ENCODE results near the gene PGPEP1. TPM values are rescaled to one million over a fixed set of nuclear protein-coding genes. Genes with fewer than 3 reads are reported as not detected.
A peak's percentile ranks its signal among the peaks of the same experiment; 100 is the strongest.
"Not testable (repeated sequence)": the region's sequence is repeated elsewhere in the genome, so short reads cannot be mapped to it uniquely, and the experiment has no call there.

PGPEP1 gene
- total RNA-seq, 1 donor from 2014 or later = 18.3 TPM

GRCh38 chr19:18328340-18329034 lies 11.9 kb upstream of the PGPEP1 start:
- peak; percentile 96 for FAIRE-seq
- peak; percentile 87 to 97 for DNase-seq (ENCODE audit: low spot score in 2 of 2)

- no peak for DNase-seq (ENCODE audit: low spot score in 2 of 2)
- FAIRE-seq = no peak
Observed at GRCh38 chr19:18329035-18329376, 11.4 kb upstream of the PGPEP1 start.

GRCh38 chr19:18330868-18331267 lies 9.5 kb upstream of the PGPEP1 start:
- DNase-seq (ENCODE audit: low spot score in 2 of 2) (no peak), FAIRE-seq (no peak)

- DNase-seq (ENCODE audit: low spot score in 2 of 2) = no peak
- FAIRE-seq = no peak
Observed at GRCh38 chr19:18332917-18333530, 7.4 kb upstream of the PGPEP1 start.

GRCh38 chr19:18333680-18334079 lies 6.7 kb upstream of the PGPEP1 start:
- DNase-seq (ENCODE audit: low spot score in 2 of 2) = no peak
- no peak for FAIRE-seq

- no peak for FAIRE-seq
- DNase-seq (ENCODE audit: low spot score in 2 of 2) = no peak
Observed at GRCh38 chr19:18336121-18336520, 4.3 kb upstream of the PGPEP1 start.

- DNase-seq (ENCODE audit: low spot score in 2 of 2) (no peak), FAIRE-seq (no peak)
Observed at GRCh38 chr19:18338541-18338940, 1.9 kb upstream of the PGPEP1 start.

GRCh38 chr19:18339723-18340122 lies 675 bp upstream of the PGPEP1 start:
- DNase-seq (ENCODE audit: low spot score in 2 of 2) (no peak), FAIRE-seq (no peak)

GRCh38 chr19:18340990-18341868 lies 831 bp downstream of the PGPEP1 start:
- DNase-seq (ENCODE audit: low spot score in 2 of 2) (peak in 1 of 2 donors; percentile 80), FAIRE-seq (no peak)

GRCh38 chr19:18342090-18342632 lies 1.8 kb downstream of the PGPEP1 start:
- no peak for FAIRE-seq
- DNase-seq (ENCODE audit: low spot score in 2 of 2) = no peak

GRCh38 chr19:18344582-18344950 lies 4.2 kb downstream of the PGPEP1 start:
- DNase-seq (ENCODE audit: low spot score in 2 of 2) = no peak
- FAIRE-seq = no peak

- DNase-seq (ENCODE audit: low spot score in 2 of 2) (no peak), FAIRE-seq (no peak)
Observed at GRCh38 chr19:18345296-18345695, 4.9 kb downstream of the PGPEP1 start.

GRCh38 chr19:18346091-18346490 lies 5.7 kb downstream of the PGPEP1 start:
- DNase-seq (ENCODE audit: low spot score in 2 of 2) (no peak), FAIRE-seq (no peak)

- DNase-seq (ENCODE audit: low spot score in 2 of 2) (no peak), FAIRE-seq (no peak)
Observed at GRCh38 chr19:18348171-18348570, 7.8 kb downstream of the PGPEP1 start.

- not testable (repeated sequence) for DNase-seq (ENCODE audit: low spot score in 2 of 2); FAIRE-seq
Observed at GRCh38 chr19:18348818-18349339, 8.5 kb downstream of the PGPEP1 start.

GRCh38 chr19:18349524-18350128 lies 9.2 kb downstream of the PGPEP1 start:
- peak in 1 of 2 donors; percentile 70 for DNase-seq (ENCODE audit: low spot score in 2 of 2)
- no peak for FAIRE-seq

GRCh38 chr19:18350490-18350889 lies 10.1 kb downstream of the PGPEP1 start:
- DNase-seq (ENCODE audit: low spot score in 2 of 2) (no peak), FAIRE-seq (no peak)

GRCh38 chr19:18351544-18351943 lies 11.1 kb downstream of the PGPEP1 start:
- FAIRE-seq = no peak
- DNase-seq (ENCODE audit: low spot score in 2 of 2) = no peak

- DNase-seq (ENCODE audit: low spot score in 2 of 2) (no peak), FAIRE-seq (no peak)
Observed at GRCh38 chr19:18353378-18354005, 13.1 kb downstream of the PGPEP1 start.

- FAIRE-seq; DNase-seq (ENCODE audit: low spot score in 2 of 2): not testable (repeated sequence)
Observed at GRCh38 chr19:18354743-18355142, 14.3 kb downstream of the PGPEP1 start.
